ENCODE measurements around the gene APOBEC2. TPM values are rescaled to one million over a fixed set of nuclear protein-coding genes. Genes with fewer than 3 reads are reported as not detected.
A peak's percentile ranks its signal among the peaks of the same experiment; 100 is the strongest.

APOBEC2 gene
- total RNA-seq, 2 donors from 2014 or later, result 0.31 TPM; not detected in 1

- H3K4me3 ChIP-seq (ENCODE audit: low read length), result no peak overlapping the region
- peaks cover 54% of the 10 kb centered on the region for H3K36me3 ChIP-seq (ENCODE audit: control insufficient read depth, insufficient read depth, low read length)
- peak overlapping the region; percentile 23 for H3K4me3 Mint-ChIP-seq
- H3K27me3 ChIP-seq (ENCODE audit: control insufficient read depth, insufficient read depth, low read length, poor library complexity, severe bottlenecking), result no peaks in the 10 kb centered on the region
- 95 to 97% methylated on average over 28 to 42 of the region's 42 CpGs for WGBS, 2 experiments (ENCODE audit: insufficient coverage in 1 of 2, insufficient read length in 1 of 2)
- no peaks in the 10 kb centered on the region for H3K9me3 ChIP-seq (ENCODE audit: control insufficient read depth, low read length)
- H3K27me3 Mint-ChIP-seq (ENCODE audit: insufficient read depth), result no peaks in the 10 kb centered on the region
- H3K27ac Mint-ChIP-seq, result peak overlapping the region; percentile 71
- H3K4me1 ChIP-seq (ENCODE audit: control insufficient read depth, insufficient read depth, low read length), result peaks cover 6% of the 10 kb centered on the region
- H3K4me1 Mint-ChIP-seq, result peaks cover 4% of the 10 kb centered on the region
- no peak overlapping the region for H3K9ac ChIP-seq (ENCODE audit: extremely low read depth, low read length, poor library complexity, severe bottlenecking)
- DNase-seq, result peak; percentile 97
- peak; percentile 88 for TF ChIP-seq CTCF (conservative IDR thresholded peaks at IDR 0.05)
- H3K36me3 Mint-ChIP-seq (ENCODE audit: low read depth), result peaks cover 52% of the 10 kb centered on the region
- no peaks in the 10 kb centered on the region for H3K9me3 Mint-ChIP-seq
- no peak overlapping the region for H3K27ac ChIP-seq (ENCODE audit: low read depth, low read length)
These were observed 47.9 kb downstream of the APOBEC2 start for GRCh38 chr6:41100871-41101287.

- H3K4me3 ChIP-seq (ENCODE audit: low read length), result no peak overlapping the region
- no peaks in the 10 kb centered on the region for H3K27me3 ChIP-seq (ENCODE audit: control insufficient read depth, insufficient read depth, low read length, poor library complexity, severe bottlenecking)
- H3K27me3 Mint-ChIP-seq (ENCODE audit: insufficient read depth), result no peaks in the 10 kb centered on the region
- H3K4me1 Mint-ChIP-seq, result peaks cover 4% of the 10 kb centered on the region
- no peak for DNase-seq
- no peak for TF ChIP-seq CTCF (conservative IDR thresholded peaks at IDR 0.05)
- 92 to 100% methylated on average over 3 of the region's 3 CpGs for WGBS, 2 experiments (ENCODE audit: insufficient coverage in 1 of 2, insufficient read length in 1 of 2)
- H3K27ac Mint-ChIP-seq, result no peak overlapping the region
- no peaks in the 10 kb centered on the region for H3K9me3 ChIP-seq (ENCODE audit: control insufficient read depth, low read length)
- H3K36me3 Mint-ChIP-seq (ENCODE audit: low read depth), result peaks cover 22% of the 10 kb centered on the region
- no peak overlapping the region for H3K4me3 Mint-ChIP-seq
- H3K27ac ChIP-seq (ENCODE audit: low read depth, low read length), result no peak overlapping the region
- peaks cover 24% of the 10 kb centered on the region for H3K36me3 ChIP-seq (ENCODE audit: control insufficient read depth, insufficient read depth, low read length)
- H3K4me1 ChIP-seq (ENCODE audit: control insufficient read depth, insufficient read depth, low read length), result peaks cover 6% of the 10 kb centered on the region
- H3K9ac ChIP-seq (ENCODE audit: extremely low read depth, low read length, poor library complexity, severe bottlenecking), result no peak overlapping the region
- no peaks in the 10 kb centered on the region for H3K9me3 Mint-ChIP-seq
These were observed 50.8 kb downstream of the APOBEC2 start for GRCh38 chr6:41103847-41104246.

GRCh38 chr6:41111017-41111416 lies 58.0 kb downstream of the APOBEC2 start:
- H3K36me3 ChIP-seq (ENCODE audit: control insufficient read depth, insufficient read depth, low read length), result no peaks in the 10 kb centered on the region
- no peak overlapping the region for H3K9ac ChIP-seq (ENCODE audit: extremely low read depth, low read length, poor library complexity, severe bottlenecking)
- Mint-ChIP-seq H3K27me3 (ENCODE audit: insufficient read depth) (no peaks in the 10 kb centered on the region), H3K9me3 (no peaks in the 10 kb centered on the region), H3K36me3 (ENCODE audit: low read depth) (no peaks in the 10 kb centered on the region), H3K4me3 (no peak overlapping the region), H3K27ac (no peak overlapping the region), H3K4me1 (peaks cover 6% of the 10 kb centered on the region)
- 89 to 100% methylated on average over 1 to 3 of the region's 3 CpGs for WGBS, 2 experiments (ENCODE audit: insufficient coverage in 1 of 2, insufficient read length in 1 of 2)
- no peak for DNase-seq
- no peak for TF ChIP-seq CTCF (conservative IDR thresholded peaks at IDR 0.05)
- no peaks in the 10 kb centered on the region for H3K9me3 ChIP-seq (ENCODE audit: control insufficient read depth, low read length)
- no peak overlapping the region for H3K27ac ChIP-seq (ENCODE audit: low read depth, low read length)
- no peaks in the 10 kb centered on the region for H3K27me3 ChIP-seq (ENCODE audit: control insufficient read depth, insufficient read depth, low read length, poor library complexity, severe bottlenecking)
- no peak overlapping the region for H3K4me3 ChIP-seq (ENCODE audit: low read length)
- H3K4me1 ChIP-seq (ENCODE audit: control insufficient read depth, insufficient read depth, low read length), result no peaks in the 10 kb centered on the region

Other genes starting within 250 kb of the APOBEC2 start
- gene UNC5CL, start 14.0 kb upstream of the APOBEC2 start, total RNA-seq, result 1 to 10 TPM; 3.8 to 4.7 TPM
- not detected for gene TSPO2, start 10.7 kb upstream of the APOBEC2 start, total RNA-seq
- 10 to 100 TPM; 33.8 to 40.7 TPM for gene OARD1, start 19.2 kb downstream of the APOBEC2 start, total RNA-seq
- 10 to 100 TPM; 44.8 to 45.8 TPM for gene NFYA, start 19.8 kb downstream of the APOBEC2 start, total RNA-seq
- under 1 TPM; 0.31 to 0.53 TPM for gene TREML1, start 101.1 kb downstream of the APOBEC2 start, total RNA-seq
- gene TREM2, start 109.9 kb downstream of the APOBEC2 start, total RNA-seq, result not detected
- gene TREML2, start 147.9 kb downstream of the APOBEC2 start, total RNA-seq, result not detected
- gene TREML4, start 175.1 kb downstream of the APOBEC2 start, total RNA-seq, result not detected
- not detected for gene TREM1, start 233.5 kb downstream of the APOBEC2 start, total RNA-seq

Measured in endodermal cell (in vitro differentiated cells).